Mucosa of descending colon (tissue), 3 donors: ENCODE data around the gene UTS2R. TPM values are rescaled to one million over a fixed set of nuclear protein-coding genes. Genes with fewer than 3 reads are reported as not detected.
A peak's percentile ranks its signal among the peaks of the same experiment; 100 is the strongest.
"Not testable (repeated sequence)": the region's sequence is repeated elsewhere in the genome, so short reads cannot be mapped to it uniquely, and the experiment has no call there.

Source experiments
- ATAC-seq: fragments of 200-7000 bp; cut with Tn5 transposase; one replicate; pipeline ENCODE4 v1.9.1; 2020; ENCODE audit warnings: mild to moderate bottlenecking, moderate library complexity
- DNase-seq, 3 donors: peaks; one replicate each; pipeline ENCODE4 v3.0.0-alpha.2; 2020
- H3K36me3 ChIP-seq: fragments of 200-600 bp; one replicate; pipeline ENCODE4 v1.8.0; 2021; ENCODE audit warnings: low read depth, mild to moderate bottlenecking
- H3K4me1 ChIP-seq: fragments of 200-600 bp; one replicate; pipeline ENCODE4 v1.8.0; 2021; ENCODE audit warnings: low read depth, mild to moderate bottlenecking
- H3K4me3 ChIP-seq: fragments of 200-600 bp; one replicate; pipeline ENCODE4 v1.8.0; 2021; ENCODE audit warnings: mild to moderate bottlenecking
- H3K9me3 ChIP-seq: fragments of 200-600 bp; one replicate; pipeline ENCODE4 v1.8.0; 2021; ENCODE audit warnings: mild to moderate bottlenecking
- intact Hi-C, 2 donors: fragments of 100-400 bp; cut with DNase I in 1 of 2; cut with micrococcal nuclease in 1 of 2; formaldehyde crosslinking; loops; one replicate each; pipeline versions ENCODE4 v1.11.0 to v1.11.1; 2022; cut with DNase I, micrococcal nuclease
- total RNA-seq, 3 donors: library from RNA; stranded (reverse); fragmentation: NEBNext Ultra II Directional in 2 of 3; extraction: Animal tissue kit (Norgen Biotek cat#: 25700) in 2 of 3; gene quantifications; one replicate each; pipeline versions ENCODE4 v1.2.1 to v1.2.4, GENCODE V29; 2021 to 2023
- TF ChIP-seq, protein P1 (sequence below): fragments of 200-600 bp; IDR thresholded peaks from one replicate; pipeline ENCODE4 v1.8.0; 2022; ENCODE audit warnings: antibody characterized with exemption, mild to moderate bottlenecking
- donor health status: DM: no; HTN: no; CAD: no; lungs with moderate emphysema.
- donor health status: DM: no; HTN: no; CAD: no.
- donor health status: DM: no; HTN: yes; CAD: no.

UTS2R gene
- total RNA-seq, 3 donors from 2014 or later = not detected

DNA sequence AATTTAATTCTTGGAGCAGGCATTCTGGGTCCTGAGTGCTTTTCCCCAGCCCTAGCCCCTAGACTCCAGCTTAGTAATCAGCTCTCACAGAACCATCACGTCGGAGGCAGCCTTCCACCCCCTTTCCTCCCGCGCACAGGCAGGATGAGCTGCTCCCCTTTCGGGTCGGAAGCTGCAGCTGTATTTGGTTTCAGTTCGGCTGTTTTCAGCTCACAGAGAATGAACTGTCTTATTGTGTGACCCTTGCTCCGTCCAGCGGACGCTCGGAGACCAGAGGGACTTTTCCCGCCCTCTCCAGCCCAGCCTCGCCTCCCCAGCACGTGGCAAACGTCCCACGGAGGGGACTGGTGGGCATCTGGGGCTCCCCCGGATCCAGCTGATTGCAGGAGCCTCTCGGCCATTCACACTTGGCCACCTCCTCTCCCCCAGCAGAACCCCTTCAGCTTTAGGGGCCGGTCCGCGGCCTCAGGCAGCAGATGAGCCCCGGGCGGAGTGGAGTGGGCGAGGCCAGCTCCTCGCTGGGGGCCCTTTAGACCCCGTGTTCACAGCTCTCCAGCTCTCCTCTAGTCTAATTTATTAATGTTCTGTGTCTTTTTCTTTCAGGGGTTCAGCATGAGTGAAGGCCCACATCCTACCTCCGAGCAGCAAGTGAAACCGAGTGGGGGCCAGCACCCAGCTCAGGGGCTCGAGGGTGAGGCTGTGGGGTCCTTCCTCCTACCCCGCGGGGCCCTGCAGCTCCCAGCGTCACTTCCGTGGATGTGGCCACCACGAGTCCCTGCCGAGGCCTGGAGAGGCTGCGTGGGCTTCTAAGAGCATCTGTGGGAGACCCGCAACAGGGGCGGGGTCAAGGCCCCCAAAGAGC is 863 bp upstream of the UTS2R start:
- TF ChIP-seq, protein P1, sequence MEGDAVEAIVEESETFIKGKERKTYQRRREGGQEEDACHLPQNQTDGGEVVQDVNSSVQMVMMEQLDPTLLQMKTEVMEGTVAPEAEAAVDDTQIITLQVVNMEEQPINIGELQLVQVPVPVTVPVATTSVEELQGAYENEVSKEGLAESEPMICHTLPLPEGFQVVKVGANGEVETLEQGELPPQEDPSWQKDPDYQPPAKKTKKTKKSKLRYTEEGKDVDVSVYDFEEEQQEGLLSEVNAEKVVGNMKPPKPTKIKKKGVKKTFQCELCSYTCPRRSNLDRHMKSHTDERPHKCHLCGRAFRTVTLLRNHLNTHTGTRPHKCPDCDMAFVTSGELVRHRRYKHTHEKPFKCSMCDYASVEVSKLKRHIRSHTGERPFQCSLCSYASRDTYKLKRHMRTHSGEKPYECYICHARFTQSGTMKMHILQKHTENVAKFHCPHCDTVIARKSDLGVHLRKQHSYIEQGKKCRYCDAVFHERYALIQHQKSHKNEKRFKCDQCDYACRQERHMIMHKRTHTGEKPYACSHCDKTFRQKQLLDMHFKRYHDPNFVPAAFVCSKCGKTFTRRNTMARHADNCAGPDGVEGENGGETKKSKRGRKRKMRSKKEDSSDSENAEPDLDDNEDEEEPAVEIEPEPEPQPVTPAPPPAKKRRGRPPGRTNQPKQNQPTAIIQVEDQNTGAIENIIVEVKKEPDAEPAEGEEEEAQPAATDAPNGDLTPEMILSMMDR = no peak
- ATAC-seq = peak; percentile 33

DNA sequence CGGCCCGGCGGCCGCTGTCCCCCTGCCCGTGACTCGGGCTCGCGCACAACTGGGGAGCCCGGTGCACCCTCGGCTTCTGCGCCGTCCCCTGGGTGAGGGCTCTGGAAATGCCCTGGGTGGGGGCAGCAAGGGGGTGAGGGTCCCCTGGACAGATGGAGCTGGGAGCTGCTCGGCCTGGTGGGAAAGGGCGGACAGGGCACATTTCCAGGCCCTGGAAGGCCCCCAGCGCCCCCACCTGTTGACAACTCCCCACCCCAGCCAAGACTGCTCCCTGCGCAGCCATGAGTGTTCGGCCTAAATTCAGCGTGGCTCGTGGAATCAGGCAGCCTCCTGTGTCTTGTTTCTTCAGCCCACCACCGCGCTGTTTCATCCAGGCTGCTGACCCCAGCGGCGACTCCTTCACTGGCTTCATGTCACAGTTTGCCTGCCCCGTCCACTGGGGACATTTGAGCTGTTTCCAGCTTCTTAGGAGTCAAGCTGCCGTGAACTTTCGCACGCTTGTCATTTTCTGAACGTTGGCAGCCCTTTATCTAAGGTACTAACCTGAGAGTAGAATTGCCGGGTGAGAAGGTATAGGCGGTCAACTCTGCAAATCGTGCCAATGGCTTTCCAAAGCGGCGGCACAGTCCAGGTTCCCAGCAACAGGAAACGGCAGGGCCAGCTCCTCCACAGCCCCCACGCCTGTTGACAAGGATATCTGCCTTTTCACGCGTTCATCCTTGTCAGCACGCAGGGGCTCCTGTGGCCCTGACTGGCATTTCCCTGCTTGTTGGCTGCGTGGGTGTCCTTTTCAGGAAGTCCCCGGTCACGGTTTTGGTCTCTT is 895 bp downstream of the UTS2R start:
- peak in 2 of 3 donors; percentile 22 to 41 for DNase-seq
- TF ChIP-seq, protein P1 = no peak
- H3K4me1 ChIP-seq = peaks cover 20% of the 10 kb centered on the region
- no peak overlapping the region for H3K4me3 ChIP-seq
- H3K36me3 ChIP-seq = no peaks in the 10 kb centered on the region
- H3K9me3 ChIP-seq = no peaks in the 10 kb centered on the region
- intact Hi-C loops = no loop called here
- ATAC-seq = peak; percentile 7

More for the DNA sequence above, 863 bp upstream of the UTS2R start:
- H3K36me3 ChIP-seq = no peaks in the 10 kb centered on the region
- peaks cover 27% of the 10 kb centered on the region for H3K4me1 ChIP-seq
- no peaks in the 10 kb centered on the region for H3K9me3 ChIP-seq
- peak in 2 of 3 donors; percentile 28 to 31 for DNase-seq
- intact Hi-C loops = no loop called here
- no peak overlapping the region for H3K4me3 ChIP-seq

DNA sequence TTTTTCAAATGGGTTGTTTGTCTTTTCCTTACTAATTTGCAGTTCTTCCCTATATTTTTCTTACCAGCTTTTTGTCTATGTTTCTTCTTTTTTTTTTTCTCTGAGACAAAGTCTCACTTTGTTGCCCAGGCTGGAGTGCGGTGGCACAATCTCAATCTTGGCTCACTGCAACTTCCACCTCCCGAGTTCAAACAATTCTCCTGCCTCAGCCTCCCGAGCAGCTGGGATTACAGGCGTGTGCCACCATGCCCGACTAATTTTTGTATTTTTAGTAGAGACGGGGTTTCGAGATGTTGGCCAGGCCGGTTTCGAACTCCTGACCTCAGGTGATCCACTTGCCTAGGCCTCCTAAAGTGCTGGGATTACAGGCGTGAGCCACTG is 1.5 kb downstream of the UTS2R start:
- ATAC-seq, DNase-seq, H3K9me3 ChIP-seq, H3K4me3 ChIP-seq, intact Hi-C loops, H3K36me3 ChIP-seq: not testable (repeated sequence)
- peaks cover 19% of the 10 kb centered on the region for H3K4me1 ChIP-seq

DNA sequence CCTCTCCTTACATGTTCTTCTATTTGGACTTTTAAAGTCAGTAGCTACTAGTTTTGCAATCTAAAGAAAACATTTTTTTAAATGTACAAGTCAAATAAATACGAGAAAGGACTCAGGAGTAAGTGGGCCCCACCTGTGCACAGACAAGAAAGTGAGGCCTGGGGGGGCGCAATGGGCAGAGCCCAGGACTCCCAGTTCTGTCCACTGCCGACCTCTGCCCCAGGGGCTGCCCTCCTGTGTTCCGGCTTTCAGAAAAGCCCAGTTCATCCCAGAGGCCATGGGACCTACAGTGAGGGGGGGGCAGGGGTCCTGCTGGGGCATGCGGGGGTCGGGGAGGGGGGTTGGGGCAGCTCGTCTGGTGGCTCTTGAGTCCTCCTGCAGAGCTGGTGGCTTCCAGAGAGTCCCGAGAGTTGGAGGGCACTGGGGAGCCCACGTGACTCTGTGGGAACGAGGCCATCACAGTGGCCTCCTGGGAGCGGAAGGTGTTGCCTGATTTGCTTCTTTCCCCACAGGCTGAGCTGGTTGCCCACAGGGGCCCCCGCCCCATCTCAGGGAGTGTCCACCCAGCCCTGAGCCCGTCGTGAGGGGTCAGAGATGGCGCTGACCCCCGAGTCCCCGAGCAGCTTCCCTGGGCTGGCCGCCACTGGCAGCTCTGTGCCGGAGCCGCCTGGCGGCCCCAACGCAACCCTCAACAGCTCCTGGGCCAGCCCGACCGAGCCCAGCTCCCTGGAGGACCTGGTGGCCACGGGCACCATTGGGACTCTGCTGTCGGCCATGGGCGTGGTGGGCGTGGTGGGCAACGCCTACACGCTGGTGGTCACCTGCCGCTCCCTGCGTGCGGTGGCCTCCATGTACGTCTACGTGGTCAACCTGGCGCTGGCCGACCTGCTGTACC is 2.4 kb downstream of the UTS2R start:
- TF ChIP-seq, protein P1 = no peak

DNA sequence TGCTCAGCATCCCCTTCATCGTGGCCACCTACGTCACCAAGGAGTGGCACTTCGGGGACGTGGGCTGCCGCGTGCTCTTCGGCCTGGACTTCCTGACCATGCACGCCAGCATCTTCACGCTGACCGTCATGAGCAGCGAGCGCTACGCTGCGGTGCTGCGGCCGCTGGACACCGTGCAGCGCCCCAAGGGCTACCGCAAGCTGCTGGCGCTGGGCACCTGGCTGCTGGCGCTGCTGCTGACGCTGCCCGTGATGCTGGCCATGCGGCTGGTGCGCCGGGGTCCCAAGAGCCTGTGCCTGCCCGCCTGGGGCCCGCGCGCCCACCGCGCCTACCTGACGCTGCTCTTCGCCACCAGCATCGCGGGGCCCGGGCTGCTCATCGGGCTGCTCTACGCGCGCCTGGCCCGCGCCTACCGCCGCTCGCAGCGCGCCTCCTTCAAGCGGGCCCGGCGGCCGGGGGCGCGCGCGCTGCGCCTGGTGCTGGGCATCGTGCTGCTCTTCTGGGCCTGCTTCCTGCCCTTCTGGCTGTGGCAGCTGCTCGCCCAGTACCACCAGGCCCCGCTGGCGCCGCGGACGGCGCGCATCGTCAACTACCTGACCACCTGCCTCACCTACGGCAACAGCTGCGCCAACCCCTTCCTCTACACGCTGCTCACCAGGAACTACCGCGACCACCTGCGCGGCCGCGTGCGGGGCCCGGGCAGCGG is 3.2 kb downstream of the UTS2R start:
- Histone ChIP-seq H3K4me3 (no peak overlapping the region), H3K9me3 (no peaks in the 10 kb centered on the region), H3K36me3 (no peaks in the 10 kb centered on the region), H3K4me1 (peaks cover 19% of the 10 kb centered on the region)
- intact Hi-C loops = no loop called here
- ATAC-seq = no peak
- TF ChIP-seq, protein P1 = no peak
- DNase-seq = peak in 1 of 3 donors; percentile 49

More for the DNA sequence above, 2.4 kb downstream of the UTS2R start:
- intact Hi-C loops = no loop called here
- Histone ChIP-seq H3K36me3 (no peaks in the 10 kb centered on the region), H3K9me3 (no peaks in the 10 kb centered on the region), H3K4me1 (peaks cover 19% of the 10 kb centered on the region), H3K4me3 (no peak overlapping the region)
- DNase-seq (no peak), ATAC-seq (no peak)
